Endothelial cell of umbilical vein (primary cell): ENCODE data around the gene PNMA8A. TPM values are rescaled to one million over a fixed set of nuclear protein-coding genes. Genes with fewer than 3 reads are reported as not detected.

ENCODE experiments used
- BruUV-seq: library from RNA; stranded (reverse); fragments of 400-500 nt; replicated peaks from 2 replicates; lab custom pipeline; 2021; lab: Mats Ljungman, UMichigan
- CTCF ChIA-PET: fragments of 300-600, 350-600 bp; sonication (Branson Sonifier 250); formaldehyde crosslinking; loops from one replicate; lab custom pipeline; 2021; ENCODE audit warnings: antibody characterized with exemption, inconsistent platforms; lab: Charles Lee
- POLR2A ChIA-PET: fragments of 300-600, 350-600 bp; sonication (Branson Sonifier 250); formaldehyde crosslinking; loops from one replicate; lab custom pipeline; 2021; ENCODE audit warnings: antibody characterized with exemption, inconsistent platforms; lab: Charles Lee
- DNase-seq: peaks from one replicate; pipeline ENCODE4 v3.0.0-alpha.2; 2011; ENCODE audit warnings: low read depth, low spot score
- FAIRE-seq: peaks from 2 replicates; lab custom pipeline; 2011; peaks lifted over from hg19 to GRCh38; lab: Jason Lieb, UNC
- H2AFZ ChIP-seq: 2 replicates; pipeline ENCODE4 v1.6.0; 2012; ENCODE audit warnings: low read depth, low read length, control low read depth, inconsistent platforms
- H3K27ac ChIP-seq: 2 replicates; pipeline ENCODE4 v1.5.1; 2011; ENCODE audit warnings: low read depth, mild to moderate bottlenecking, control low read depth, low read length, moderate library complexity; ENCODE audit not compliant: insufficient read depth
- H3K27me3 ChIP-seq, 2 experiments: 2 replicates each; pipeline versions ENCODE4 v1.6.0 to v1.6.1; 2011; ENCODE audit warnings: low read length in 2 of 2, mixed read lengths in 1 of 2; ENCODE audit not compliant: control insufficient read depth in 2 of 2, insufficient read depth in 2 of 2
- H3K36me3 ChIP-seq, 2 experiments: 2 replicates in 1 of 2; 3 replicates in 1 of 2; pipeline ENCODE4 v1.5.1; 2011; ENCODE audit warnings: low read length in 2 of 2, mild to moderate bottlenecking in 1 of 2, moderate library complexity in 1 of 2; ENCODE audit not compliant: control insufficient read depth in 2 of 2, insufficient read depth in 2 of 2; ENCODE audit errors: extremely low read depth in 1 of 2
- H3K4me1 ChIP-seq: 3 replicates; pipeline ENCODE4 v1.5.1; 2011; ENCODE audit warnings: mild to moderate bottlenecking, low read length; ENCODE audit not compliant: control insufficient read depth, insufficient read depth; ENCODE audit errors: extremely low read depth
- H3K4me2 ChIP-seq: 2 replicates; pipeline ENCODE4 v1.6.1; 2011; ENCODE audit warnings: low read length, control low read depth, mixed read lengths; ENCODE audit not compliant: insufficient read depth
- H3K4me3 ChIP-seq, 3 experiments: fragments of 200-600 bp in 1 of 3; sonication (generic), shearing (Covaris generic) in 1 of 3; replicated peaks in 1 of 3; 2 replicates each; pipeline ENCODE4 v1.5.1; 2011 to 2016; ENCODE audit warnings: control low read depth in 3 of 3, low read length in 3 of 3, mild to moderate bottlenecking in 2 of 3, inconsistent platforms in 1 of 3, low read depth in 1 of 3, moderate library complexity in 1 of 3; ENCODE audit not compliant: insufficient read depth in 1 of 3
- H3K79me2 ChIP-seq: 2 replicates; pipeline ENCODE4 v1.6.0; 2012; ENCODE audit warnings: low read length, inconsistent platforms; ENCODE audit not compliant: control insufficient read depth, insufficient read depth
- H3K9ac ChIP-seq: replicated peaks from 2 replicates; pipeline ENCODE3; 2011; ENCODE audit warnings: low read length, control low read depth; ENCODE audit not compliant: insufficient read depth; ENCODE audit errors: extremely low read depth
- H3K9me1 ChIP-seq: replicated peaks from 3 replicates; pipeline ENCODE4 v1.6.0; 2011; ENCODE audit warnings: mild to moderate bottlenecking, low read length; ENCODE audit not compliant: control insufficient read depth, insufficient read depth; ENCODE audit errors: extremely low read depth
- H3K9me3 ChIP-seq: replicated peaks from 2 replicates; pipeline ENCODE4 v1.5.1; 2012; ENCODE audit warnings: low read length, inconsistent platforms; ENCODE audit not compliant: control insufficient read depth, insufficient read depth
- H4K20me1 ChIP-seq: replicated peaks from 2 replicates; pipeline ENCODE3; 2011; ENCODE audit warnings: mild to moderate bottlenecking, low read length; ENCODE audit not compliant: control insufficient read depth, insufficient read depth; ENCODE audit errors: extremely low read depth
- CTCF ChIP-seq, 2 donors: IDR thresholded peaks; 1 replicate in 1 of 2; 2 replicates in 1 of 2; pipeline ENCODE4 v1.5.1; 2011; ENCODE audit warnings: low read length in 2 of 2, mild to moderate bottlenecking in 2 of 2, moderate library complexity in 2 of 2, control low read depth in 1 of 2, inconsistent platforms in 1 of 2, low read depth in 1 of 2; ENCODE audit not compliant: insufficient read depth in 1 of 2; ENCODE audit errors: extremely low read depth in 1 of 2
- MAX ChIP-seq: IDR thresholded peaks from 2 replicates; pipeline ENCODE4 v1.6.1; 2011; ENCODE audit not compliant: insufficient read depth, insufficient read length
- dilution Hi-C: fragments of 300-500 bp; cut with MboI; formaldehyde crosslinking; loops from one replicate; pipeline ENCODE4 v1.15.0; 2019; ENCODE audit warnings: low sequenced_read_pairs; ENCODE audit not compliant: extremely low pct_ligation_motif_present
- intact Hi-C: fragments of 100-400 bp; cut with micrococcal nuclease; formaldehyde crosslinking; loops from one replicate; pipeline ENCODE4 v1.10.0; 2022
- polyA plus RNA-seq, 4 experiments: library from polyadenylated mRNA; depleted of rRNA in 3 of 4; stranded (reverse) in 3 of 4; unstranded in 1 of 4; fragments of >200 nt; gene quantifications; 2 replicates each; pipeline versions ENCODE4 v1.2.1 to v1.2.3, GENCODE V29; 2011 to 2012; ENCODE audit warnings: missing spikeins in 1 of 4
- total RNA-seq: library from RNA; stranded (reverse); gene quantifications from 2 replicates; pipeline ENCODE4 v1.2.3, GENCODE V29; 2021

PNMA8A gene
- total and polyA plus RNA-seq, 2 donors (not counting 3 experiments of a cell fraction or from before 2014, with no cell fraction given), result 0.25 to 0.27 TPM

- FAIRE-seq, result peak; percentile 63
Measured at GRCh38 chr19:46515879-46516350, 44.6 kb upstream of the PNMA8A start.

More at GRCh38 chr19:46515879-46516350, 44.6 kb upstream of the PNMA8A start:
- no peak overlapping the region for H3K4me2 ChIP-seq
- intact Hi-C loops (loop anchor here (1.0 kb wide), 1 partner anchor 26 kb away; no protein-coding TSS in a partner anchor), dilution Hi-C loops (no loop called here)
- peak; percentile 31 for DNase-seq
- no peak overlapping the region for H2AFZ ChIP-seq
- POLR2A ChIA-PET, result no interaction called here
- no peak overlapping the region for H3K4me3 ChIP-seq
- H3K27me3 ChIP-seq, result no peaks in the 10 kb centered on the region
- no peak for TF ChIP-seq MAX
- TF ChIP-seq CTCF (IDR thresholded peaks at IDR 0.05; ENCODE audit: extremely low read depth in 1 of 2, insufficient read depth in 1 of 2, low read depth in 1 of 2, low read length in 2 of 2), result peak; percentile 56 to 64
- no peaks in the 10 kb centered on the region for H3K4me1 ChIP-seq
- no peaks in the 10 kb centered on the region for H3K36me3 ChIP-seq
- CTCF ChIA-PET, result interaction anchor here (0.7 to 6.5 kb wide), 19 partner anchors 9 to 426 kb away, joined by 3 to 72 read pairs (median 4); no protein-coding TSS in a partner anchor
- no TSS peak for BruUV-seq
- no peaks in the 10 kb centered on the region for H3K9me3 ChIP-seq
- no peaks in the 10 kb centered on the region for H4K20me1 ChIP-seq
- H3K79me2 ChIP-seq, result no peaks in the 10 kb centered on the region
- H3K9me1 ChIP-seq, result no peaks in the 10 kb centered on the region
- H3K9ac ChIP-seq, result no peak overlapping the region
- H3K27ac ChIP-seq, result no peak overlapping the region
